Endothelial cell of umbilical vein (primary cell): ENCODE data around the gene RIPOR1. TPM values are rescaled to one million over a fixed set of nuclear protein-coding genes. Genes with fewer than 3 reads are reported as not detected.
A peak's percentile ranks its signal among the peaks of the same experiment; 100 is the strongest.

Experiments used
- BruUV-seq: library from RNA; stranded (reverse); fragments of 400-500 nt; replicated peaks from 2 replicates; lab custom pipeline; 2021; lab: Mats Ljungman, UMichigan
- CTCF ChIA-PET: fragments of 300-600, 350-600 bp; sonication (Branson Sonifier 250); formaldehyde crosslinking; loops from one replicate; lab custom pipeline; 2021; ENCODE audit warnings: antibody characterized with exemption, inconsistent platforms; lab: Charles Lee
- POLR2A ChIA-PET: fragments of 300-600, 350-600 bp; sonication (Branson Sonifier 250); formaldehyde crosslinking; loops from one replicate; lab custom pipeline; 2021; ENCODE audit warnings: antibody characterized with exemption, inconsistent platforms; lab: Charles Lee
- DNase-seq: peaks from one replicate; pipeline ENCODE4 v3.0.0-alpha.2; 2011; ENCODE audit warnings: low read depth, low spot score
- FAIRE-seq: peaks from 2 replicates; lab custom pipeline; 2011; peaks lifted over from hg19 to GRCh38; lab: Jason Lieb, UNC
- H2AFZ ChIP-seq: 2 replicates; pipeline ENCODE4 v1.6.0; 2012; ENCODE audit warnings: low read depth, low read length, control low read depth, inconsistent platforms
- H3K27ac ChIP-seq: 2 replicates; pipeline ENCODE4 v1.5.1; 2011; ENCODE audit warnings: low read depth, mild to moderate bottlenecking, control low read depth, low read length, moderate library complexity; ENCODE audit not compliant: insufficient read depth
- H3K27me3 ChIP-seq, 2 experiments: 2 replicates each; pipeline versions ENCODE4 v1.6.0 to v1.6.1; 2011; ENCODE audit warnings: low read length in 2 of 2, mixed read lengths in 1 of 2; ENCODE audit not compliant: control insufficient read depth in 2 of 2, insufficient read depth in 2 of 2
- H3K36me3 ChIP-seq, 2 experiments: 2 replicates in 1 of 2; 3 replicates in 1 of 2; pipeline ENCODE4 v1.5.1; 2011; ENCODE audit warnings: low read length in 2 of 2, mild to moderate bottlenecking in 1 of 2, moderate library complexity in 1 of 2; ENCODE audit not compliant: control insufficient read depth in 2 of 2, insufficient read depth in 2 of 2; ENCODE audit errors: extremely low read depth in 1 of 2
- H3K4me1 ChIP-seq: 3 replicates; pipeline ENCODE4 v1.5.1; 2011; ENCODE audit warnings: mild to moderate bottlenecking, low read length; ENCODE audit not compliant: control insufficient read depth, insufficient read depth; ENCODE audit errors: extremely low read depth
- H3K4me2 ChIP-seq: 2 replicates; pipeline ENCODE4 v1.6.1; 2011; ENCODE audit warnings: low read length, control low read depth, mixed read lengths; ENCODE audit not compliant: insufficient read depth
- H3K4me3 ChIP-seq, 3 experiments: fragments of 200-600 bp in 1 of 3; sonication (generic), shearing (Covaris generic) in 1 of 3; replicated peaks in 1 of 3; 2 replicates each; pipeline ENCODE4 v1.5.1; 2011 to 2016; ENCODE audit warnings: control low read depth in 3 of 3, low read length in 3 of 3, mild to moderate bottlenecking in 2 of 3, inconsistent platforms in 1 of 3, low read depth in 1 of 3, moderate library complexity in 1 of 3; ENCODE audit not compliant: insufficient read depth in 1 of 3
- H3K79me2 ChIP-seq: 2 replicates; pipeline ENCODE4 v1.6.0; 2012; ENCODE audit warnings: low read length, inconsistent platforms; ENCODE audit not compliant: control insufficient read depth, insufficient read depth
- H3K9ac ChIP-seq: replicated peaks from 2 replicates; pipeline ENCODE3; 2011; ENCODE audit warnings: low read length, control low read depth; ENCODE audit not compliant: insufficient read depth; ENCODE audit errors: extremely low read depth
- H3K9me1 ChIP-seq: replicated peaks from 3 replicates; pipeline ENCODE4 v1.6.0; 2011; ENCODE audit warnings: mild to moderate bottlenecking, low read length; ENCODE audit not compliant: control insufficient read depth, insufficient read depth; ENCODE audit errors: extremely low read depth
- H3K9me3 ChIP-seq: replicated peaks from 2 replicates; pipeline ENCODE4 v1.5.1; 2012; ENCODE audit warnings: low read length, inconsistent platforms; ENCODE audit not compliant: control insufficient read depth, insufficient read depth
- H4K20me1 ChIP-seq: replicated peaks from 2 replicates; pipeline ENCODE3; 2011; ENCODE audit warnings: mild to moderate bottlenecking, low read length; ENCODE audit not compliant: control insufficient read depth, insufficient read depth; ENCODE audit errors: extremely low read depth
- CTCF ChIP-seq, 2 donors: IDR thresholded peaks; 1 replicate in 1 of 2; 2 replicates in 1 of 2; pipeline ENCODE4 v1.5.1; 2011; ENCODE audit warnings: low read length in 2 of 2, mild to moderate bottlenecking in 2 of 2, moderate library complexity in 2 of 2, control low read depth in 1 of 2, inconsistent platforms in 1 of 2, low read depth in 1 of 2; ENCODE audit not compliant: insufficient read depth in 1 of 2; ENCODE audit errors: extremely low read depth in 1 of 2
- EZH2 ChIP-seq: IDR thresholded peaks from 2 replicates; pipeline ENCODE4 v1.6.1; 2012; ENCODE audit warnings: borderline replicate concordance, low read depth, mild to moderate bottlenecking, moderate library complexity, low read length, inconsistent platforms; ENCODE audit not compliant: severe bottlenecking
- FOS ChIP-seq: IDR thresholded peaks from 2 replicates; pipeline ENCODE4 v1.6.1; 2011; ENCODE audit warnings: mild to moderate bottlenecking, low read length, moderate library complexity, borderline replicate concordance; ENCODE audit not compliant: insufficient read depth
- GATA2 ChIP-seq: IDR thresholded peaks from 2 replicates; pipeline ENCODE4 v1.7.0; 2011; ENCODE audit warnings: low read depth, mild to moderate bottlenecking, moderate library complexity, mixed read lengths, low read length; ENCODE audit not compliant: insufficient read length, insufficient read depth
- JUN ChIP-seq: IDR thresholded peaks from 2 replicates; pipeline ENCODE4 v1.6.1; 2011; ENCODE audit warnings: borderline replicate concordance, low read depth; ENCODE audit not compliant: insufficient read length, insufficient read depth
- MYC ChIP-seq: IDR thresholded peaks from one replicate; pipeline ENCODE4 v1.6.1; 2011; ENCODE audit warnings: mild to moderate bottlenecking, low read depth, low read length
- POLR2A ChIP-seq: IDR thresholded peaks from 2 replicates; pipeline ENCODE4 v1.6.1; 2012; ENCODE audit warnings: low read depth, mild to moderate bottlenecking, control low read depth, low read length
- POLR2AphosphoS5 ChIP-seq: IDR thresholded peaks from 2 replicates; pipeline ENCODE4 v1.6.1; 2012; ENCODE audit warnings: low read depth, mild to moderate bottlenecking, control low read depth, low read length, moderate library complexity; ENCODE audit not compliant: insufficient read depth
- dilution Hi-C: fragments of 300-500 bp; cut with MboI; formaldehyde crosslinking; loops from one replicate; pipeline ENCODE4 v1.15.0; 2019; ENCODE audit warnings: low sequenced_read_pairs; ENCODE audit not compliant: extremely low pct_ligation_motif_present
- intact Hi-C: fragments of 100-400 bp; cut with micrococcal nuclease; formaldehyde crosslinking; loops from one replicate; pipeline ENCODE4 v1.10.0; 2022
- polyA plus RNA-seq, 4 experiments: library from polyadenylated mRNA; depleted of rRNA in 3 of 4; stranded (reverse) in 3 of 4; unstranded in 1 of 4; fragments of >200 nt; gene quantifications; 2 replicates each; pipeline versions ENCODE4 v1.2.1 to v1.2.3, GENCODE V29; 2011 to 2012; ENCODE audit warnings: missing spikeins in 1 of 4
- total RNA-seq: library from RNA; stranded (reverse); gene quantifications from 2 replicates; pipeline ENCODE4 v1.2.3, GENCODE V29; 2021

Gene RIPOR1
- total and polyA plus RNA-seq, 2 donors (not counting 3 experiments of a cell fraction or from before 2014, with no cell fraction given) = 45.3 to 144 TPM

- H3K4me2 ChIP-seq = peak overlapping the region; percentile 96
- H3K36me3 ChIP-seq = no peaks in the 10 kb centered on the region
- H3K9me3 ChIP-seq = no peaks in the 10 kb centered on the region
- peak; percentile 48 for DNase-seq
- H3K4me3 ChIP-seq = peak overlapping the region; percentile 55 to 85 (median 77)
- no peaks in the 10 kb centered on the region for H4K20me1 ChIP-seq
- peak; percentile 35 for FAIRE-seq
- H3K27me3 ChIP-seq = no peaks in the 10 kb centered on the region
- BruUV-seq = no TSS peak
- intact Hi-C loops = no loop called here
- peak overlapping the region; percentile 80 for H2AFZ ChIP-seq
- peak overlapping the region; percentile 76 for H3K27ac ChIP-seq
- ChIA-PET POLR2A (interaction anchor here (1.2 kb wide), 1 partner anchor 7 kb away, joined by 6 read pairs; no protein-coding TSS in a partner anchor), CTCF (interaction anchor here (0.8 to 3.0 kb wide), 9 partner anchors 9 to 304 kb away, joined by 3 to 35 read pairs (median 5); partner anchors contain the start of genes ATP6V0D1 and CARMIL2)
- dilution Hi-C loops = no loop called here
- peaks cover 46% of the 10 kb centered on the region for H3K79me2 ChIP-seq
- TF ChIP-seq GATA2 = no peak
- TF ChIP-seq POLR2AphosphoS5 = peak; percentile 78
- TF ChIP-seq POLR2A = peak; percentile 44
- TF ChIP-seq FOS = peak; percentile 58
- H3K9ac ChIP-seq = peak overlapping the region; percentile 85
- no peaks in the 10 kb centered on the region for H3K9me1 ChIP-seq
- peaks cover 15% of the 10 kb centered on the region for H3K4me1 ChIP-seq
These were observed 1.6 kb downstream of the RIPOR1 start for GRCh38 chr16:67530013-67530939.

GRCh38 chr16:67531247-67531646 is 2.6 kb downstream of the RIPOR1 start:
- intact Hi-C loops (no loop called here), dilution Hi-C loops (no loop called here)
- H3K4me2 ChIP-seq = no peak overlapping the region
- no peaks in the 10 kb centered on the region for H3K9me1 ChIP-seq
- POLR2A ChIA-PET = no interaction called here
- CTCF ChIA-PET = interaction anchor here (1.5 to 3.0 kb wide), 4 partner anchors 10 to 135 kb away, joined by 3 to 40 read pairs (median 20); no protein-coding TSS in a partner anchor
- no peak overlapping the region for H3K27ac ChIP-seq
- FAIRE-seq (no peak), DNase-seq (no peak)
- no peak overlapping the region for H3K4me3 ChIP-seq
- no peak overlapping the region for H3K9ac ChIP-seq
- no peaks in the 10 kb centered on the region for H4K20me1 ChIP-seq
- H3K9me3 ChIP-seq = no peaks in the 10 kb centered on the region
- peaks cover 15% of the 10 kb centered on the region for H3K4me1 ChIP-seq
- TF ChIP-seq FOS = no peak
- no peak for TF ChIP-seq EZH2
- no peak for TF ChIP-seq GATA2
- TF ChIP-seq JUN = no peak
- no peak for TF ChIP-seq CTCF (IDR thresholded peaks at IDR 0.05; ENCODE audit: extremely low read depth in 1 of 2, insufficient read depth in 1 of 2, low read depth in 1 of 2, low read length in 2 of 2)
- TF ChIP-seq MYC = no peak
- no peaks in the 10 kb centered on the region for H3K27me3 ChIP-seq
- peaks cover 48% of the 10 kb centered on the region for H3K79me2 ChIP-seq
- BruUV-seq = no TSS peak
- no peak overlapping the region for H2AFZ ChIP-seq
- H3K36me3 ChIP-seq = no peaks in the 10 kb centered on the region
